IMR-90 (cell line): ENCODE results near the gene TRIM66. TPM values are rescaled to one million over a fixed set of nuclear protein-coding genes. Genes with fewer than 3 reads are reported as not detected.

Experiments
- ATAC-seq: fragments of 200-7000 bp; cut with Tn5 transposase; 2 replicates; pipeline ENCODE4 v1.9.1; 2020; ENCODE audit warnings: low read depth, mild to moderate bottlenecking, moderate library complexity
- BruUV-seq: library from RNA; stranded (reverse); fragments of 400-500 nt; replicated peaks from 2 replicates; lab custom pipeline; 2021; lab: Mats Ljungman, UMichigan
- CTCF ChIA-PET: fragments of 300-600 bp; formaldehyde crosslinking; extraction: SDS; loops from one replicate; lab custom pipeline; 2021; ENCODE audit warnings: antibody characterized with exemption; lab: Yijun Ruan, JAX
- POLR2A ChIA-PET: fragments of 300-600 bp; sonication (Branson Sonifier 250); formaldehyde crosslinking; loops from one replicate; lab custom pipeline; 2022; ENCODE audit warnings: antibody characterized with exemption; ENCODE audit not compliant: unreplicated experiment; lab: Charles Lee
- DNase-seq: peaks from one replicate; pipeline ENCODE4 v3.0.0; 2013
- H2AFZ ChIP-seq: replicated peaks from 2 replicates; pipeline ENCODE3; 2013; ENCODE audit warnings: low read length, mild to moderate bottlenecking; ENCODE audit not compliant: poor library complexity
- H2AK5ac ChIP-seq: 2 replicates; pipeline ENCODE4 v1.6.1; 2013; ENCODE audit warnings: low read depth, low read length, inconsistent platforms
- H2AK9ac ChIP-seq: replicated peaks from 2 replicates; pipeline ENCODE3; 2013; ENCODE audit warnings: mild to moderate bottlenecking, low read depth, low read length, moderate library complexity; ENCODE audit not compliant: poor library complexity
- H2BK120ac ChIP-seq: 2 replicates; pipeline ENCODE4 v1.6.1; 2013; ENCODE audit warnings: low read depth, low read length, inconsistent platforms
- H2BK15ac ChIP-seq: 3 replicates; pipeline ENCODE4 v1.6.1; 2013; ENCODE audit warnings: low read depth, low read length, inconsistent platforms
- H2BK20ac ChIP-seq: 2 replicates; pipeline ENCODE4 v1.6.1; 2013; ENCODE audit warnings: low read depth, mild to moderate bottlenecking, inconsistent platforms, low read length, moderate library complexity
- H2BK5ac ChIP-seq: 2 replicates; pipeline ENCODE4 v1.6.1; 2013; ENCODE audit warnings: mild to moderate bottlenecking, low read depth, low read length, inconsistent platforms; ENCODE audit not compliant: poor library complexity, severe bottlenecking
- H3K14ac ChIP-seq: replicated peaks from 2 replicates; pipeline ENCODE4 v1.6.1; 2013; ENCODE audit warnings: low read depth, low read length, inconsistent platforms
- H3K18ac ChIP-seq: 2 replicates; pipeline ENCODE4 v1.6.1; 2013; ENCODE audit warnings: low read depth, low read length, control low read depth
- H3K23ac ChIP-seq: 2 replicates; pipeline ENCODE4 v1.6.1; 2013; ENCODE audit warnings: low read depth, low read length, inconsistent platforms
- H3K27ac ChIP-seq: 2 replicates; pipeline ENCODE4 v1.5.1; 2013; ENCODE audit warnings: mild to moderate bottlenecking, control low read depth, low read length; ENCODE audit not compliant: insufficient read depth
- H3K27me3 ChIP-seq: 2 replicates; pipeline ENCODE4 v1.6.1; 2013; ENCODE audit warnings: low read length; ENCODE audit not compliant: control insufficient read depth, insufficient read depth
- H3K36me3 ChIP-seq: 2 replicates; pipeline ENCODE4 v1.6.1; 2013; ENCODE audit warnings: low read length, mixed read lengths; ENCODE audit not compliant: control insufficient read depth, insufficient read depth
- H3K4ac ChIP-seq: 2 replicates; pipeline ENCODE4 v1.6.1; 2013; ENCODE audit warnings: low read depth, low read length, inconsistent platforms
- H3K4me1 ChIP-seq: 2 replicates; pipeline ENCODE4 v1.6.1; 2013; ENCODE audit warnings: low read length, mixed read lengths; ENCODE audit not compliant: control insufficient read depth, insufficient read depth
- H3K4me2 ChIP-seq: 2 replicates; pipeline ENCODE4 v1.6.1; 2013; ENCODE audit warnings: low read depth, mild to moderate bottlenecking, control low read depth, low read length, moderate library complexity
- H3K4me3 ChIP-seq: 2 replicates; pipeline ENCODE4 v1.5.1; 2013; ENCODE audit warnings: low read depth, mild to moderate bottlenecking, control low read depth, low read length, moderate library complexity; ENCODE audit not compliant: insufficient read depth
- H3K56ac ChIP-seq: 2 replicates; pipeline ENCODE4 v1.6.1; 2013; ENCODE audit warnings: low read length, inconsistent platforms; ENCODE audit not compliant: insufficient read depth; ENCODE audit errors: extremely low read depth
- H3K79me1 ChIP-seq, 2 experiments: 2 replicates each; pipeline ENCODE4 v1.6.1; 2013; ENCODE audit warnings: low read length in 2 of 2, inconsistent platforms in 1 of 2, low read depth in 1 of 2
- H3K9ac ChIP-seq: 2 replicates; pipeline ENCODE4 v1.6.1; 2013; ENCODE audit warnings: low read depth, low read length, control low read depth
- H3K9me1 ChIP-seq: 2 replicates; pipeline ENCODE4 v1.6.1; 2013; ENCODE audit warnings: low read length, inconsistent platforms; ENCODE audit not compliant: insufficient read depth
- H3K9me3 ChIP-seq: 2 replicates; pipeline ENCODE4 v1.6.1; 2013; ENCODE audit warnings: low read length; ENCODE audit not compliant: control insufficient read depth, insufficient read depth
- H4K20me1 ChIP-seq: 2 replicates; pipeline ENCODE4 v1.6.1; 2013; ENCODE audit warnings: low read length, inconsistent platforms; ENCODE audit not compliant: insufficient read depth
- H4K5ac ChIP-seq: 2 replicates; pipeline ENCODE4 v1.6.1; 2013; ENCODE audit warnings: mild to moderate bottlenecking, low read depth, low read length, control low read depth
- H4K8ac ChIP-seq, 2 experiments: 2 replicates each; pipeline ENCODE4 v1.6.1; 2013; ENCODE audit warnings: low read depth in 2 of 2, low read length in 2 of 2, control low read depth in 1 of 2, inconsistent platforms in 1 of 2
- H4K91ac ChIP-seq: 2 replicates; pipeline ENCODE4 v1.6.1; 2013; ENCODE audit warnings: low read depth, low read length, inconsistent platforms; ENCODE audit not compliant: insufficient read depth
- MAFK ChIP-seq: IDR thresholded peaks from 2 replicates; pipeline ENCODE4 v1.6.1; 2012; ENCODE audit warnings: low read depth, low read length, improper control_type of control experiment
- RFX5 ChIP-seq: IDR thresholded peaks from 2 replicates; pipeline ENCODE4 v1.8.0; 2012; ENCODE audit warnings: low read depth, mild to moderate bottlenecking, low read length, moderate library complexity
- WGBS, 2 experiments: methylation state at CpG; one replicate each; pipeline versions ENCODE4 v1.1.5 to v1.1.7; 2013; ENCODE audit warnings: missing lambda C conversion rate in 2 of 2; ENCODE audit not compliant: insufficient read length in 1 of 2; ENCODE audit errors: extremely low coverage in 2 of 2; 5-methylcytosine and 5-hydroxymethylcytosine counted together
- dilution Hi-C: fragments of 300-500 bp; cut with HindIII; formaldehyde crosslinking; loops from one replicate; pipeline ENCODE4 v1.14.3; 2018; ENCODE audit warnings: low sequenced_read_pairs; ENCODE audit not compliant: unreplicated experiment
- in situ Hi-C: fragments of 300-500 bp; cut with MboI; formaldehyde crosslinking; loops from 3 replicates; pipeline ENCODE4 v1.14.3; 2019; ENCODE audit warnings: low sequenced_read_pairs, inconsistent platforms, mixed read lengths
- intact Hi-C: fragments of 100-400 bp; cut with micrococcal nuclease; formaldehyde crosslinking; loops from 2 replicates; pipeline ENCODE4 v1.10.0; 2022
- polyA plus RNA-seq, 3 experiments: library from polyadenylated mRNA; depleted of rRNA; stranded (reverse); fragments of >200 nt; gene quantifications; 2 replicates each; pipeline ENCODE4 v1.2.3, GENCODE V29; 2012; ENCODE audit warnings: low replicate concordance in 1 of 3
- total RNA-seq: library from RNA; depleted of rRNA; stranded (reverse); fragments of >200 nt; gene quantifications from 2 replicates; pipeline ENCODE4 v1.2.3, GENCODE V29; 2012

TRIM66 gene
- total and polyA plus RNA-seq, 2 of the 4 experiments (the other 2 are of a cell fraction), result 4.4 to 5.0 TPM

- peaks cover 3% of the 10 kb centered on the region for H3K9me1 ChIP-seq
- peaks cover 4% of the 10 kb centered on the region; the same call in 1 of the 2 replicates for H3K4me1 ChIP-seq
- H4K5ac ChIP-seq, result no peak overlapping the region
- H3K27ac ChIP-seq, result no peak overlapping the region; the same call in 1 of the 2 replicates
- peaks cover 58% of the 10 kb centered on the region for H3K36me3 ChIP-seq
- H2AFZ ChIP-seq, result no peak overlapping the region
- DNase-seq (no peak), ATAC-seq (no peak)
- in situ Hi-C loops (loop anchor here (25.0 kb wide), 1 partner anchor 445 kb away; no protein-coding TSS in a partner anchor), dilution Hi-C loops (no loop called here), intact Hi-C loops (loop anchor here (10.0 kb wide), 1 partner anchor 442 kb away; no protein-coding TSS in a partner anchor)
- no peak overlapping the region for H2BK5ac ChIP-seq
- H2BK120ac ChIP-seq, result no peak overlapping the region
- H4K91ac ChIP-seq, result no peak overlapping the region
- POLR2A ChIA-PET, result no interaction called here
- BruUV-seq, result no TSS peak
- H3K27me3 ChIP-seq, result no peaks in the 10 kb centered on the region
- H3K14ac ChIP-seq, result no peak overlapping the region
- no peak overlapping the region for H2BK15ac ChIP-seq
- H4K8ac ChIP-seq, result no peak overlapping the region
- H3K4me3 ChIP-seq, result no peak overlapping the region
- no peak overlapping the region for H3K4me2 ChIP-seq
- CTCF ChIA-PET, result no interaction called here
- no peak overlapping the region for H3K23ac ChIP-seq
- no peak overlapping the region for H3K4ac ChIP-seq
- WGBS, 2 experiments, result no CpG with 5 or more reads among the region's 3 CpGs
- peaks cover 8% of the 10 kb centered on the region; the same call in 1 of the 2 replicates for H4K20me1 ChIP-seq
- H3K18ac ChIP-seq, result no peak overlapping the region
- peaks cover 18 to 56% of the 10 kb centered on the region in 2 experiments for H3K79me1 ChIP-seq
- no peak overlapping the region for H3K9ac ChIP-seq
- H2AK5ac ChIP-seq, result no peak overlapping the region
- no peak overlapping the region for H2AK9ac ChIP-seq
- H3K9me3 ChIP-seq, result no peaks in the 10 kb centered on the region
- H3K56ac ChIP-seq, result no peak overlapping the region
- TF ChIP-seq RFX5 (no peak), MAFK (no peak)
- no peak overlapping the region for H2BK20ac ChIP-seq
Measured at GRCh38 chr11:8692417-8692816, 10.0 kb upstream of the TRIM66 start.
